GM21737 (cell line): ENCODE data around the gene TNNT1.
"Not testable (repeated sequence)": the region's sequence is repeated elsewhere in the genome, so short reads cannot be mapped to it uniquely, and the experiment has no call there.

ENCODE experiments used
- ATAC-seq: cut with Tn5 transposase; IDR thresholded peaks from one replicate; pipeline ENCODE4 v1.9.1; 2021; ENCODE audit warnings: mild to moderate bottlenecking, moderate library complexity; ENCODE audit not compliant: unreplicated experiment

Gene TNNT1

GRCh38 chr19:55112246-55112776 is 36.7 kb downstream of the TNNT1 start:
- ATAC-seq: no peak

DNA sequence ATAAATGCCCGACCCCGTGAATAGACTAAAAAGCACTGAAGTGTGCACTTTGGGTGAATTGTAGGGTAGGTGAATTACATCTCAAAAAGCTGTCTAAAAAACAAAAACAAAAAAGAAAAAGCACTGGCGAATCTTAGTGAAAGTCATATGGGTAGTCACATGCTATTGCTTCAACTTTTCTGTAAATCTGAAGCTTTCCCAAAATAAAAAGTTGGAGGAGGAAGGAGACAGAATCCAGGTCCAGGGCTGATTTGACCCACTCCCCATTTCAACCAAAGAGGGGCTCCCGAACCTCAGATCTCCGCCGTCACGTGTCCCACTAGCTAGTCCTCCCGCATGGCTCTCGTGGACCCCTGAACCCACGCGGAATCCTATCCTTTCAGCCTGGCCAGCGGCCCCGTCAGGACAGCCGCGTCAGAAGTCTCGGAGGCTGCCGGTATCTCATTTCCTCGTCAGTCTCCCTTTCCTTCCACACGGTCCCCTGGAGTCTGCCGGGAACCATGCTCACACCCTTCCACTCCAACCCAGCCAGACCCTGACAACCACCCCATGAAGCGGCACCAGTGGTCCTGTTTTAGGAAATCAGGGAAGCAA is 37.7 kb downstream of the TNNT1 start:
- ATAC-seq: no peak

DNA sequence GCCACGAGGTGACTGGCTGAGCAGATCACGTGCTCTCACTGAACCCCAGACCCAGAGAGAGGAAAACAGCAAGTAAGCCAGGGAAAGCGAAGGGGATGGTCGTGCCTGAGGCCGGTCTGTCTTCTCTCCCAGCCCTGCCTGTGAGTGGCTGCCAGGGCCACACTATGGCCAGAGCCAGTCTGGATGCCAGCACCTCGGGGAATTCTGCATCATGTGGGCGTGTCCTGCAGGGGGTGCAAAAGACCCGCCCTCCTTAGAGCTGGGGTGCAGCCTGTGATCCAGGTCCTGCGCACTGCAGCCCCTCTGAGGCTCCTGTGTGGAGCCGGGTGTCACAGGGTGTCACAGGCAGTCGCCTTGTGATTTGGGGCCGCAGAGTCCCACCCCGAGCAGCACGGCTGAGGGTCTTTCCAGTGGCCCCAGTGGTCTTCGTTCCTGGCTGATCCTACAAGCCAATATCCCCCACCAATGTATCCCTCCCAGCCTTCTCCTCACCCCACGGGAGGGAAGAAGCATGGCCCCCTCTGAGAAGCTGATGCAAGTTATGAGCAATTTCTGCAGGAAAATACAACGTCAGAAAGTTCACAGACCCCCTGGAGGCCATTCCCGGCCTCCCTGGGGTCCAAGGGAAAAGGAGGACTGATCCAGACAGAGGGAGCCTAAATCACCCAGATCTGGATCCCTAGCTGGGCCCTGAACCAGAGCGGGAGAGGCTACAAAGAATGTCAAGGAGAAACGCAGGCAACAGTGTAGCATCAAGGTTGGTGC is 39.3 kb downstream of the TNNT1 start:
- ATAC-seq: no peak

DNA sequence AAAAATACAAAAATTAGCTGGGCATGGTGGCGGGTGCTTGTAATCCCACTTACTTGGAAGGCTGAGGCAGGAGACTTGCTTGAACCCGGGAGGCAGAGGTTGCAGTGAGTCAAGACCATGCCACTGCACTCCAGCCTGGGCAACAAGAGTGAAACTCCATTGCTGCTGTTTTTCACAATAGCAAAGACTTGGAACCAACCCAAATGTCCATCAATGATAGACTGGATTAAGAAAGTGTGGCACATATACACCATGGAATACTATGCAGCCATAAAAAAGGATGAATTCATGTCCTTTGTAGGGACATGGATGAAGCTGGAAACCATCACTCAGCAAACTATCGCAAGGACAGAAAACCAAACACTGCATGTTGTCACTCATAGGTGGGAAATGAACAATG is 41.8 kb downstream of the TNNT1 start:
- ATAC-seq: not testable (repeated sequence)

DNA sequence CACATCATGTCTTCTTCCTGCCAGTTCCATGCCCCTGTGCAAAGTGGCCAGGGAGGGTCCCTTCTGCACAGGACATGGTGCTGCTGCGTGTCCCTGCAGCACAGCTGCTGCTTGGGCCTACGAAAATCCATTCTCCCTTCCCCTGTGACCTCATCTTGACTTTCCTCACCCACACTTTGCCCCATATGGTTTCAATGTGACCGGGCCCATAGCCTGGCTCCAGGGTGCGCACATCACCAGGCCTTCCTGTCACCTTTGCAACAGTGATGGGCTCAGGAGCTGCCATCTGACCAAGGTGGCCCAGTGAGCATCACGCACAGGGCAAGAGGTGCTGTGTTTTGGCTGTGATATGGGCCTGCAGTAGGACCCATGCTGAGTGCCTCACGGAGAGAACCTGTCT is 42.4 kb downstream of the TNNT1 start:
- ATAC-seq: no peak

- no peak for ATAC-seq
Observed at GRCh38 chr19:55105237-55105636, 43.8 kb downstream of the TNNT1 start.

GRCh38 chr19:55103190-55103589 is 45.8 kb downstream of the TNNT1 start:
- ATAC-seq: no peak

GRCh38 chr19:55101261-55101660 is 47.7 kb downstream of the TNNT1 start:
- no peak for ATAC-seq

DNA sequence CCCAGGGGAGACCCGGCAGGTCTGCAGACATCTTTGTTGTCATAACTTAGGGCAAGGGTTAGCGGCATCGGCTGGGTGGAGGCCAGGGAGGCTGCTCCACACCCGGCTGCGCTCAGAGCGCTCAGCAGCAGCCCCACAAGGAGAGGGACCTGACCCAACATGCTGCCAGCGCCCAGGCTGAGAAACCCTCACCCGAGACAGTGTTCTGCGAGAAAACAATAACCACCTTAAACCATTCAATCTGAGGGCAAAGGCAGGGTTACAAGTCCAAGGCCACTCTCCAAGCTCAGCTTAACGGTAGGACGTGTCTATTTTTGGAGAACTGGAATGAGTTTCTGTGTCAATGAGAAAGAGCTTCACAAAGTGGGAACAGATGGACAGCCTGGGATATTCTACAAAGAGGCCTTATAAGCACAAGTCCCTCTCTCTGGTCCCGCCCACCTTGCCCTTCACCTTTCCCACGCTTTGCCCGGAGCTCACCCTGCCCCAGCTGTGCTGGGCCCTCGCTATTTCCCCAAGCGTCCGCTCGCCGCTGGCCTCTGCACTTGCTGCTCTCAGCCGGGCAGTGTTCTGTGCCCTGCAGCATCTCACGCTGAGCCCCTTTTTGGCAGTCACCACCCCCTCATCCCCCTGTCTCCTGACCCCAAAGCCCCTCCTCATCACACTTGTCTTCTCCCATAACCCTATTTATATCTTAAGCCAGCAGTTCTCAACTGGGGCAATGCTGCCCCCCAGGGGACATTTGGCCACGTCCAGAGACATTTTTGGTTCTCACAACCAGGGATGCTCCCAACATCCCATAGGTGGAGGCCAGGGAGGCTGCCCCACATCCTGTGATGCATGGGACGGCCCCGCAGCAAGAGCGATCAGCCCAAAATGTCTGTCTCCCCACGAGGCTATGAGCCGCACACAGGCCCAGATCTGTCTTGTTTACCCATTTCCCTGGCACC is 49.2 kb downstream of the TNNT1 start:
- ATAC-seq: no peak

DNA sequence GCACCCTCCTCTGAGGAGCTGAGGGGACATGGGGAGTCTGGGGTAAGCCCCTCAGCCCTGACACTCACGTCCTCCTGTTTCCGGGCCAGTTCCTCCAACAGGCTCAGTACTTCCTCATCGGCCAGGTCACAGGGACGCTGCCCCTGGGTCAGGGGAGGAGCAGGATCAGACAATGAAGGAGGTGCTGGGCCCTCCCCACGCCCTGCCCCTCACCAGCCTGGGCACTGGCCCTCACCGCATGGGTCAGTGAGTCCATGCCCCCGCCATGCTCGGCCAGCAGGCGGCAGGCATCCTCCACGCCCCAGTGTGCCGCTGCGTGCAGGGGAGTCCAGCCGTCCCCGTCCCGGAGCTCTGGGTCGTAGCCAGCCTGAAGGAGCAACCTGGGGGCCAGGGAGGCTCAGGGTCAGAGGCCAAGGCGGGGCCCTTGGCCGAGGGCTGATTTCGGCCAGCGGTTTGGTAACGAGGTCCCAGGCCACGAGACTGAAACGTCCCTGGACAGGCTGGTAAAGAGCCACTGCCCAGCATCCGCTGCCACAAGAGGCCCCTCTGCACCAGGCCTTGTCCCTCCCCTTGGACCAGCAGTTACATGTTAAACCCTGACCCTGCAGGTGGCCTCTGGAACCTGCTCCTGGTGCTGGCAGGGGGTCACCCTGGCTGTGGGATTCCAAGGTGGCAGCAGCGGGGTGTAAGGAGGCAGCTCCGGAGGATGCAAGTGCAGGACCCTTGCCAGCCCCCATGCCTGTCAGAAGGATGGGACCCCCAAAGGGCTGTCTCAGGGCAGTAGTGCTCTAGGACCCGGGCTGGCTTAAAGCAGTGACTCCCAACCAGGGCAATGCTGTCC is 50.1 kb downstream of the TNNT1 start:
- no peak for ATAC-seq

DNA sequence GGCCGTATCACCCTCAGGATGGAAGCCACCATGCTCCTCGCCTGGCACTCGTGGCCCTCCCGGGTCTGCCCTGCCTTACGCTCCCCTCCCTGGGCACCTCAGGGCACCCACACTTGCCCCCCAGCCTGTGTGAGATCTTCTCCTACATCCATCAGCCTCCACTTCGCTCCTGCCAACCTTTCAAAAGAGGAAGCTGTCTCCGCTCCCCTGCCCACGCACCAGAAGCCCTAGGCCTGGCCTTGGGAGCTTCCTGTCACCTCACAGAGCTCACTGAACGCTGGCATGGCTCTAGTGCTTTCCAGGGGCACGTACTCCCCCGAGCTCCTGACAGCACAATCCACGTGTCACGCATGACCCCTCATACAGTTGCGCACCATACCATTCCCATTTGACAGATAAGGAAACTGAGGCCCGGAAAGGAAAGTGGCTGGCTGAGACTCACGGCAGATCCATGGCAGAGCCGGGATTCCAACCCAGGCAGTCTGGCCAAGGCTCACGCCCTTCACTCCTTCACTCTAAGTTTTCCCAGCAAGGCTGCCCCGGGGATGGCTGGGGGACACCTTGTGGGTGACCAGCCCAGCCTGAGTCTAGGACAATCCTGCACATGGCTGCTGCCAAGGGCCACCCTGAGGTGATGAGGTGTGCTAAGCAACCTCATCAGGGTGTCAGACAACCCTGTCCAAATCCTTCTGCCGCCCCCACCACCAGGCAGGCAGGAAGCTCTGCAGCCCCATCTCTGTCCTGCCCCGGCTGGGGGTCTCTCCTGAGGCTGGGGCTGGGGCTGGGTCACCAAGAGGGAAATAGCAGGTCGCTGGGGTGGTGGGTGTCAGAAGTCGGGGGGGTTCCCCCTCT is 50.9 kb downstream of the TNNT1 start:
- no peak for ATAC-seq

DNA sequence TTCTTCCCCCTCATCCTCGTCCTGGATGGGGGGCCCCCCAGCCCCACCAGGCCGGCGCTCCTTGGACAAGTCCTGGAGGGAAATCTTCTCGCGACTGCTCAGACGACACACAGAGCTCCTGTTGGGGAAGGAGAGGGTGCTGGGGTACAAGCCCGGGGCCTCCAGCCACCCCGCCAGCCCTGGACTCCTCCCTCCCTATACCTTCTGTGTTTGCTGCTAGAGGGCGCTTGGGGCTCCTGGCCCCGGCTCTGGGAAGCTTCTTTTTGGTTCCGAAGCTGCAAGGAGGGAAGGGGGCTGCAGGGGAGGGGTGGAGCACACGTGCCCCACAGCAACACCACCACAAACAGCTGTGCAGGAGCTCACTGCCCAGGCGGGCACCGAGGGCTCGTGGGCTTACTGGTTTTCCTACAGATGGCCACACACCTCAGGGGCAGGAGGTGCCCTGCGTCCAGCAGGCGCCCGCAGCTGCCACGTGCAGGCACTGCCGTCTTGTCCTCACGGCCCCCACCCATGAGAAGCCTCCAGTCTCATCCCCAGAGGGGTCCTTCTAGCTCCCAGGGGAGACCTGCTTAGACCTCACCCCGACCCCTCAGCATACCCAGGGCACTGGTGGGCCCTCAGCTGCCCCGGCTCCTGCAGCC is 52.8 kb downstream of the TNNT1 start:
- ATAC-seq: no peak

DNA sequence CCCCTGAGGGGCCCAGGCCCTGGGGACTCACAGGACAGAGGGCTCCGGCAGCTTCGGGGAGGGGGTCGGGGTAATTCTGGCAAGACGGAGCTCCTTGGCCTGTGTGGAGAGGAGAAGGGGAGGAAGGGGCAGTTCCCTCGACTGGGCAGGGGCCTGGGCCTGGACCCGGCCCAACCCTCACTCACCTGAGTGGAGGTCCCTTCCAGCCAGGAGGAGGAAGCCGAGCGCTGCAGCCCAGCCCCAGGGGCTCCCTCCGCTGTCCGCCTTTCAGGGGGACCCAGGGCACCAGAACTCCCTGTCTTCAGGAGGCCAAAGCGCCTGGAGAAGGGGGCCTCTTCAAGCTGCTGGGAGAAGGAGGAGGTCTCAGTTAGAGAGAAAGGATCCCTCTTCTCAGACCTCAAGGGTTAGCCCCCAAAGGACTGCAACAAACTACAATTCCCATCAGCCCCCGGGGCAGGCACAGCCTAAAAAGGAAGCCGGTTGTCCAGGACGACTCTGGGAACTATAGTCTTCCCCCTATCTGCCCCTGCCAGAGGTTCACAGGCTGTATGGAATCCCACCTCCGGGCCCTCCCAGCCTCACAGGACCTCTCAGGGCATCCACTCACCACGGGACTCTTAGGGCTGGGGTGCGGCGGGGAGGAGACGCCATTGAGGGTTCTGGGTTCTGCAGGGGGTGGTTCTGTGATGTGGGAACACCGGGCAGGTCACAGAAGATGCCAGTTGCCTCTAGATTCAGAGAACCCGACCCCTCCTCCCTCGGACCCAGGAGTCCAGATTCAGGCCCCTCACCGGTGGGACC is 53.5 kb downstream of the TNNT1 start:
- no peak for ATAC-seq

DNA sequence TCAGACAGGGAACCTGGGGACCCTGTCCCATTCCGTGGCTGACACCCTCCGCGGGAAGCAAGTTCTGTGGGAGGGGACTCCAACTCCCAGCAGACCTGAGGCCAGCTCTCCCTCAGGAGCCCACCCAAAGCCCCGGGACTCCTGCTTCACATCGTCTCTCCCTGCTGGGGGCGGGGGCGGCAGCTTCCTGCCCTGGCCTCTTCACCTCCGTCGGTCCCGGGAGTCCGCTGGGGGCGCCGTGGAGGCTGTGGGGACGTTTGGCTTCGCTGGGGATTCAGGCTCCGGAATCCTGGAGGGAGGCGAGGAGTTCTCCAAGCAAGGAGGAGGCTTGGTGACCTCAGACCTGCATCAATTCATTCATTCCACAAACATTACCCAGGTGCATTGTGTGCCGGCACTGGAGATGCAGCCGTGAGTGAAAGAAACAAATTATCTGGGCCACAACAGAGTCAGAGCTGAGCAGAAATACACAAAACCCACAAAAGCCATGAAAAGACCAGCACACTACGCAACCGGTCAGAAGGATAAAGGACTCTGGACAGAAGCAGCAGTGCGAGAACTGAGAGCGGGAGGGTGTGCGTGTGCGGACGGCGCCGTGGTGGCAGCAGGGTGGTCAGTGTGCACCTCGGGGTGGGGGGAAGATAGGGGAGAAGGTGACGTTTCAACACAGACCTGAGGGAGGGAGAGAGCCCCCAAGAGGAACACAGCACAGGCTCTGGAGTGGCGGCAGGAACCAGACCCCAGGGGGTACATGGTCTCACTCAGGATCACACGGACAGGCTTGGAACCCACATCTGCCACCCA is 54.3 kb downstream of the TNNT1 start:
- no peak for ATAC-seq

- ATAC-seq: no peak
Observed at GRCh38 chr19:55092423-55093318, 56.3 kb downstream of the TNNT1 start.

- no peak for ATAC-seq
Observed at GRCh38 chr19:55091955-55092354, 57.1 kb downstream of the TNNT1 start.
